ENCODE measurements around the gene TGFB1. TPM values are rescaled to one million over a fixed set of nuclear protein-coding genes. Genes with fewer than 3 reads are reported as not detected.

TGFB1 gene
- total and polyA plus RNA-seq, 9 of the 15 experiments (the other 6 are each of a cell fraction or from before 2014, with no cell fraction given): 0.24 to 159 (median 17.2) TPM

GRCh38 chr19:41323430-41324125 is 30.1 kb downstream of the TGFB1 start (continued):
- TF ChIP-seq ZFP91 (CRISPR knock-in tag; IDR thresholded peaks at IDR 0.05) (no peak), ETV5 (CRISPR knock-in tag; IDR thresholded peaks at IDR 0.05; ENCODE audit: low read depth) (no peak; the same call in 1 of the 2 replicates), NR2F6 (CRISPR knock-in tag; IDR thresholded peaks at IDR 0.05) (no peak), C11orf30 (IDR thresholded peaks at IDR 0.05; ENCODE audit: low read depth) (peak; percentile 87), CHD2 (IDR thresholded peaks at IDR 0.05; ENCODE audit: low read depth, low read length) (peak; percentile 10; the same call in 1 of the 2 replicates), XRCC4 (IDR thresholded peaks at IDR 0.05; ENCODE audit: extremely low read depth, insufficient read depth, insufficient read length) (no peak), EWSR1 (IDR thresholded peaks at IDR 0.05; ENCODE audit: borderline replicate concordance, low read depth, partially characterized antibody) (no peak), ZNF263 (CRISPR knock-in tag; IDR thresholded peaks at IDR 0.05; ENCODE audit: borderline replicate concordance) (peak; percentile 61; the same call in 1 of the 2 replicates), CHCHD3 (CRISPR knock-in tag; IDR thresholded peaks at IDR 0.05) (no peak), POLR2H (tag; IDR thresholded peaks at IDR 0.05; ENCODE audit: low read depth) (no peak), ZBTB40 (IDR thresholded peaks at IDR 0.05) (no peak), ZBTB40 (CRISPR knock-in tag; IDR thresholded peaks at IDR 0.05) (no peak), TCF7L2 (IDR thresholded peaks at IDR 0.05; ENCODE audit: low read depth, low read length) (no peak)
